ENCODE data around the gene PLCB4.

GRCh38 chr20:9126527-9126926, 57.6 kb downstream of the PLCB4 start:
- TF ChIP-seq POLR2AphosphoS5 (IDR thresholded peaks at IDR 0.05; ENCODE audit: low read depth, low read length) (no peak), RAD21 (IDR thresholded peaks at IDR 0.05; ENCODE audit: low read length) (no peak), REST (IDR thresholded peaks at IDR 0.05; ENCODE audit: low read depth, low read length) (no peak), TEAD4 (IDR thresholded peaks at IDR 0.05; ENCODE audit: borderline replicate concordance, insufficient read depth) (no peak), SMC3 (IDR thresholded peaks at IDR 0.05; ENCODE audit: low read depth, low read length) (no peak), EZH2phosphoT487 (IDR thresholded peaks at IDR 0.05; ENCODE audit: borderline replicate concordance, low read depth) (no peak)
- TF ChIP-seq, protein P1, sequence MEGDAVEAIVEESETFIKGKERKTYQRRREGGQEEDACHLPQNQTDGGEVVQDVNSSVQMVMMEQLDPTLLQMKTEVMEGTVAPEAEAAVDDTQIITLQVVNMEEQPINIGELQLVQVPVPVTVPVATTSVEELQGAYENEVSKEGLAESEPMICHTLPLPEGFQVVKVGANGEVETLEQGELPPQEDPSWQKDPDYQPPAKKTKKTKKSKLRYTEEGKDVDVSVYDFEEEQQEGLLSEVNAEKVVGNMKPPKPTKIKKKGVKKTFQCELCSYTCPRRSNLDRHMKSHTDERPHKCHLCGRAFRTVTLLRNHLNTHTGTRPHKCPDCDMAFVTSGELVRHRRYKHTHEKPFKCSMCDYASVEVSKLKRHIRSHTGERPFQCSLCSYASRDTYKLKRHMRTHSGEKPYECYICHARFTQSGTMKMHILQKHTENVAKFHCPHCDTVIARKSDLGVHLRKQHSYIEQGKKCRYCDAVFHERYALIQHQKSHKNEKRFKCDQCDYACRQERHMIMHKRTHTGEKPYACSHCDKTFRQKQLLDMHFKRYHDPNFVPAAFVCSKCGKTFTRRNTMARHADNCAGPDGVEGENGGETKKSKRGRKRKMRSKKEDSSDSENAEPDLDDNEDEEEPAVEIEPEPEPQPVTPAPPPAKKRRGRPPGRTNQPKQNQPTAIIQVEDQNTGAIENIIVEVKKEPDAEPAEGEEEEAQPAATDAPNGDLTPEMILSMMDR (IDR thresholded peaks at IDR 0.05): no peak

All from SK-N-SH (cell line).